ENCODE data around the gene KCNH1.

KCNH1 gene

GRCh38 chr1:210781652-210782051 lies 352.3 kb downstream of the KCNH1 start:
- H3K27ac ChIP-seq (ENCODE audit: low read depth, low read length), result no peak overlapping the region
- no peaks in the 10 kb centered on the region for H3K9me3 ChIP-seq (ENCODE audit: control insufficient read depth, insufficient read depth, low read length)
- no peak overlapping the region for H3K4me3 ChIP-seq (ENCODE audit: low read depth, low read length)
- H3K27me3 ChIP-seq (ENCODE audit: control insufficient read depth, insufficient read depth, low read length), result no peaks in the 10 kb centered on the region
- no peaks in the 10 kb centered on the region for H3K4me1 ChIP-seq (ENCODE audit: control insufficient read depth, insufficient read depth, low read length)
- no peak overlapping the region for H3K9ac ChIP-seq (ENCODE audit: low read depth, low read length)
- H3K36me3 ChIP-seq (ENCODE audit: control insufficient read depth, insufficient read depth, low read length), result no peaks in the 10 kb centered on the region

- no peaks in the 10 kb centered on the region for H3K9me3 ChIP-seq (ENCODE audit: control insufficient read depth, insufficient read depth, low read length)
- no peak overlapping the region for H3K4me3 ChIP-seq (ENCODE audit: low read depth, low read length)
- no peak overlapping the region for H3K27ac ChIP-seq (ENCODE audit: low read depth, low read length)
- H3K36me3 ChIP-seq (ENCODE audit: control insufficient read depth, insufficient read depth, low read length), result no peaks in the 10 kb centered on the region
- no peak overlapping the region for H3K9ac ChIP-seq (ENCODE audit: low read depth, low read length)
- no peaks in the 10 kb centered on the region for H3K27me3 ChIP-seq (ENCODE audit: control insufficient read depth, insufficient read depth, low read length)
- no peaks in the 10 kb centered on the region for H3K4me1 ChIP-seq (ENCODE audit: control insufficient read depth, insufficient read depth, low read length)
Observed at GRCh38 chr1:210779269-210779668, 354.7 kb downstream of the KCNH1 start.

- H3K27me3 ChIP-seq (ENCODE audit: control insufficient read depth, insufficient read depth, low read length), result no peaks in the 10 kb centered on the region
- no peak overlapping the region for H3K27ac ChIP-seq (ENCODE audit: low read depth, low read length)
Observed at GRCh38 chr1:210777914-210778313, 356.0 kb downstream of the KCNH1 start.

GRCh38 chr1:210776712-210777111 lies 357.2 kb downstream of the KCNH1 start:
- no peaks in the 10 kb centered on the region for H3K4me1 ChIP-seq (ENCODE audit: control insufficient read depth, insufficient read depth, low read length)
- H3K9me3 ChIP-seq (ENCODE audit: control insufficient read depth, insufficient read depth, low read length), result no peaks in the 10 kb centered on the region
- no peak overlapping the region for H3K9ac ChIP-seq (ENCODE audit: low read depth, low read length)
- H3K27ac ChIP-seq (ENCODE audit: low read depth, low read length), result no peak overlapping the region
- no peaks in the 10 kb centered on the region for H3K36me3 ChIP-seq (ENCODE audit: control insufficient read depth, insufficient read depth, low read length)
- H3K4me3 ChIP-seq (ENCODE audit: low read depth, low read length), result no peak overlapping the region
- H3K27me3 ChIP-seq (ENCODE audit: control insufficient read depth, insufficient read depth, low read length), result no peaks in the 10 kb centered on the region

More at GRCh38 chr1:210777914-210778313, 356.0 kb downstream of the KCNH1 start:
- H3K9ac ChIP-seq (ENCODE audit: low read depth, low read length), result no peak overlapping the region
- no peaks in the 10 kb centered on the region for H3K9me3 ChIP-seq (ENCODE audit: control insufficient read depth, insufficient read depth, low read length)
- no peaks in the 10 kb centered on the region for H3K36me3 ChIP-seq (ENCODE audit: control insufficient read depth, insufficient read depth, low read length)
- H3K4me3 ChIP-seq (ENCODE audit: low read depth, low read length), result no peak overlapping the region
- H3K4me1 ChIP-seq (ENCODE audit: control insufficient read depth, insufficient read depth, low read length), result no peaks in the 10 kb centered on the region

GRCh38 chr1:210775289-210775688 lies 358.7 kb downstream of the KCNH1 start:
- Histone ChIP-seq H3K36me3 (ENCODE audit: control insufficient read depth, insufficient read depth, low read length) (no peaks in the 10 kb centered on the region), H3K4me3 (ENCODE audit: low read depth, low read length) (no peak overlapping the region), H3K27me3 (ENCODE audit: control insufficient read depth, insufficient read depth, low read length) (no peaks in the 10 kb centered on the region), H3K4me1 (ENCODE audit: control insufficient read depth, insufficient read depth, low read length) (no peaks in the 10 kb centered on the region), H3K27ac (ENCODE audit: low read depth, low read length) (no peak overlapping the region), H3K9me3 (ENCODE audit: control insufficient read depth, insufficient read depth, low read length) (no peaks in the 10 kb centered on the region), H3K9ac (ENCODE audit: low read depth, low read length) (no peak overlapping the region)

GRCh38 chr1:210773450-210773849 lies 360.5 kb downstream of the KCNH1 start:
- no peaks in the 10 kb centered on the region for H3K36me3 ChIP-seq (ENCODE audit: control insufficient read depth, insufficient read depth, low read length)
- H3K4me3 ChIP-seq (ENCODE audit: low read depth, low read length), result no peak overlapping the region
- no peak overlapping the region for H3K27ac ChIP-seq (ENCODE audit: low read depth, low read length)
- H3K4me1 ChIP-seq (ENCODE audit: control insufficient read depth, insufficient read depth, low read length), result no peaks in the 10 kb centered on the region
- no peaks in the 10 kb centered on the region for H3K27me3 ChIP-seq (ENCODE audit: control insufficient read depth, insufficient read depth, low read length)
- H3K9ac ChIP-seq (ENCODE audit: low read depth, low read length), result no peak overlapping the region
- H3K9me3 ChIP-seq (ENCODE audit: control insufficient read depth, insufficient read depth, low read length), result no peaks in the 10 kb centered on the region

GRCh38 chr1:210771131-210771530 lies 362.8 kb downstream of the KCNH1 start:
- no peak overlapping the region for H3K27ac ChIP-seq (ENCODE audit: low read depth, low read length)
- H3K27me3 ChIP-seq (ENCODE audit: control insufficient read depth, insufficient read depth, low read length), result no peaks in the 10 kb centered on the region
- no peaks in the 10 kb centered on the region for H3K9me3 ChIP-seq (ENCODE audit: control insufficient read depth, insufficient read depth, low read length)
- no peak overlapping the region for H3K4me3 ChIP-seq (ENCODE audit: low read depth, low read length)
- no peaks in the 10 kb centered on the region for H3K36me3 ChIP-seq (ENCODE audit: control insufficient read depth, insufficient read depth, low read length)
- H3K9ac ChIP-seq (ENCODE audit: low read depth, low read length), result no peak overlapping the region
- H3K4me1 ChIP-seq (ENCODE audit: control insufficient read depth, insufficient read depth, low read length), result no peaks in the 10 kb centered on the region

GRCh38 chr1:210770396-210770984 lies 363.5 kb downstream of the KCNH1 start:
- H3K4me3 ChIP-seq (ENCODE audit: low read depth, low read length), result no peak overlapping the region
- no peaks in the 10 kb centered on the region for H3K36me3 ChIP-seq (ENCODE audit: control insufficient read depth, insufficient read depth, low read length)
- no peak overlapping the region for H3K9ac ChIP-seq (ENCODE audit: low read depth, low read length)
- no peak overlapping the region for H3K27ac ChIP-seq (ENCODE audit: low read depth, low read length)
- H3K4me1 ChIP-seq (ENCODE audit: control insufficient read depth, insufficient read depth, low read length), result no peaks in the 10 kb centered on the region
- no peaks in the 10 kb centered on the region for H3K9me3 ChIP-seq (ENCODE audit: control insufficient read depth, insufficient read depth, low read length)
- no peaks in the 10 kb centered on the region for H3K27me3 ChIP-seq (ENCODE audit: control insufficient read depth, insufficient read depth, low read length)

GRCh38 chr1:210769473-210769872 lies 364.5 kb downstream of the KCNH1 start:
- no peaks in the 10 kb centered on the region for H3K9me3 ChIP-seq (ENCODE audit: control insufficient read depth, insufficient read depth, low read length)

GRCh38 chr1:210764536-210764935 lies 369.4 kb downstream of the KCNH1 start:
- no peak overlapping the region for H3K27ac ChIP-seq (ENCODE audit: low read depth, low read length)
- no peaks in the 10 kb centered on the region for H3K36me3 ChIP-seq (ENCODE audit: control insufficient read depth, insufficient read depth, low read length)
- H3K4me1 ChIP-seq (ENCODE audit: control insufficient read depth, insufficient read depth, low read length), result no peaks in the 10 kb centered on the region
- H3K9me3 ChIP-seq (ENCODE audit: control insufficient read depth, insufficient read depth, low read length), result no peaks in the 10 kb centered on the region
- no peak overlapping the region for H3K4me3 ChIP-seq (ENCODE audit: low read depth, low read length)
- no peaks in the 10 kb centered on the region for H3K27me3 ChIP-seq (ENCODE audit: control insufficient read depth, insufficient read depth, low read length)
- H3K9ac ChIP-seq (ENCODE audit: low read depth, low read length), result no peak overlapping the region

More at GRCh38 chr1:210769473-210769872, 364.5 kb downstream of the KCNH1 start:
- Histone ChIP-seq H3K27me3 (ENCODE audit: control insufficient read depth, insufficient read depth, low read length) (no peaks in the 10 kb centered on the region), H3K4me3 (ENCODE audit: low read depth, low read length) (no peak overlapping the region), H3K27ac (ENCODE audit: low read depth, low read length) (no peak overlapping the region), H3K9ac (ENCODE audit: low read depth, low read length) (no peak overlapping the region), H3K36me3 (ENCODE audit: control insufficient read depth, insufficient read depth, low read length) (no peaks in the 10 kb centered on the region), H3K4me1 (ENCODE audit: control insufficient read depth, insufficient read depth, low read length) (no peaks in the 10 kb centered on the region)

GRCh38 chr1:210758761-210759160 lies 375.2 kb downstream of the KCNH1 start:
- Histone ChIP-seq H3K27ac (ENCODE audit: low read depth, low read length) (no peak overlapping the region), H3K9me3 (ENCODE audit: control insufficient read depth, insufficient read depth, low read length) (no peaks in the 10 kb centered on the region)

More at GRCh38 chr1:210758761-210759160, 375.2 kb downstream of the KCNH1 start:
- Histone ChIP-seq H3K27me3 (ENCODE audit: control insufficient read depth, insufficient read depth, low read length) (no peaks in the 10 kb centered on the region), H3K36me3 (ENCODE audit: control insufficient read depth, insufficient read depth, low read length) (no peaks in the 10 kb centered on the region), H3K4me1 (ENCODE audit: control insufficient read depth, insufficient read depth, low read length) (no peaks in the 10 kb centered on the region; the same call in 1 of the 2 replicates), H3K9ac (ENCODE audit: low read depth, low read length) (no peak overlapping the region), H3K4me3 (ENCODE audit: low read depth, low read length) (no peak overlapping the region)
